Ureter (tissue), 1 donor: ENCODE measurements around the gene VWA8. TPM values are rescaled to one million over a fixed set of nuclear protein-coding genes. Genes with fewer than 3 reads are reported as not detected.
"Not testable (repeated sequence)": the region's sequence is repeated elsewhere in the genome, so short reads cannot be mapped to it uniquely, and the experiment has no call there.

Experiments used
- DNase-seq: peaks from one replicate; pipeline ENCODE4 v3.0.0-alpha.2; 2020; ENCODE audit warnings: low spot score
- total RNA-seq: library from RNA; stranded (reverse); gene quantifications from one replicate; pipeline ENCODE4 v1.2.4, GENCODE V29; 2023
- donor health status: DM: yes; HTN: yes; CAD: no.

Gene VWA8
- total RNA-seq, 1 donor from 2014 or later = 40.4 TPM

GRCh38 chr13:41966671-41967070 lies 5.8 kb upstream of the VWA8 start:
- DNase-seq = no peak

GRCh38 chr13:41962994-41963393 lies 2.1 kb upstream of the VWA8 start:
- DNase-seq = no peak

- DNase-seq = no peak
Observed at GRCh38 chr13:41961466-41961760, 504 bp upstream of the VWA8 start.

- DNase-seq = no peak
Observed at GRCh38 chr13:41960211-41960636, 685 bp downstream of the VWA8 start.

GRCh38 chr13:41956272-41956671 lies 4.6 kb downstream of the VWA8 start:
- no peak for DNase-seq

- DNase-seq = no peak
Observed at GRCh38 chr13:41955605-41956004, 5.3 kb downstream of the VWA8 start.

GRCh38 chr13:41954226-41954625 lies 6.7 kb downstream of the VWA8 start:
- no peak for DNase-seq

GRCh38 chr13:41952749-41953148 lies 8.2 kb downstream of the VWA8 start:
- DNase-seq = no peak

- not testable (repeated sequence) for DNase-seq
Observed at GRCh38 chr13:41949104-41949503, 11.8 kb downstream of the VWA8 start.

- no peak for DNase-seq
Observed at GRCh38 chr13:41945926-41946325, 15.0 kb downstream of the VWA8 start.

GRCh38 chr13:41944635-41945397 lies 16.1 kb downstream of the VWA8 start:
- DNase-seq = no peak

- no peak for DNase-seq
Observed at GRCh38 chr13:41944229-41944628, 16.7 kb downstream of the VWA8 start.

GRCh38 chr13:41942462-41943094 lies 18.3 kb downstream of the VWA8 start:
- no peak for DNase-seq

GRCh38 chr13:41941174-41941573 lies 19.7 kb downstream of the VWA8 start:
- no peak for DNase-seq

GRCh38 chr13:41939398-41939797 lies 21.5 kb downstream of the VWA8 start:
- no peak for DNase-seq

GRCh38 chr13:41938918-41939317 lies 22.0 kb downstream of the VWA8 start:
- no peak for DNase-seq

- DNase-seq = no peak
Observed at GRCh38 chr13:41937388-41937787, 23.5 kb downstream of the VWA8 start.

GRCh38 chr13:41935501-41935900 lies 25.4 kb downstream of the VWA8 start:
- no peak for DNase-seq

- DNase-seq = no peak
Observed at GRCh38 chr13:41934994-41935393, 25.9 kb downstream of the VWA8 start.

- DNase-seq = no peak
Observed at GRCh38 chr13:41934120-41934519, 26.8 kb downstream of the VWA8 start.

- DNase-seq = no peak
Observed at GRCh38 chr13:41931337-41931736, 29.6 kb downstream of the VWA8 start.

GRCh38 chr13:41930154-41930553 lies 30.8 kb downstream of the VWA8 start:
- DNase-seq = no peak

- DNase-seq = no peak
Observed at GRCh38 chr13:41928323-41928722, 32.6 kb downstream of the VWA8 start.

- DNase-seq = no peak
Observed at GRCh38 chr13:41925014-41925413, 35.9 kb downstream of the VWA8 start.
